Breast epithelium (tissue), 4 donors: Measurements from ENCODE around the gene AK8. TPM values are rescaled to one million over a fixed set of nuclear protein-coding genes. Genes with fewer than 3 reads are reported as not detected.

Source experiments
- DNase-seq, 2 donors: peaks; one replicate each; pipeline ENCODE4 v3.0.0-alpha.2; 2019; ENCODE audit warnings: low spot score in 2 of 2
- H3K27ac ChIP-seq, 2 donors: fragments of 200-600 bp; sonication (generic) in 1 of 2; one replicate each; pipeline ENCODE4 v1.5.1; 2016 to 2019; ENCODE audit warnings: mild to moderate bottlenecking in 1 of 2
- H3K27me3 ChIP-seq, 2 donors: fragments of 200-600 bp; sonication (generic) in 1 of 2; one replicate each; pipeline versions ENCODE4 v1.5.1 to v1.6.0; 2017 to 2019; ENCODE audit warnings: control low read depth in 1 of 2, mild to moderate bottlenecking in 1 of 2
- H3K36me3 ChIP-seq: fragments of 200-600 bp; one replicate; pipeline ENCODE4 v1.5.1; 2019
- H3K4me1 ChIP-seq, 2 donors: fragments of 200-600 bp; sonication (generic); one replicate each; pipeline ENCODE4 v1.5.1; 2016 to 2019; ENCODE audit warnings: control low read depth in 1 of 2
- H3K4me3 ChIP-seq, 3 donors: fragments of 200-600 bp; sonication (generic); 1 replicate in 2 of 3; 2 replicates in 1 of 3; pipeline ENCODE4 v1.5.1; 2016 to 2019; ENCODE audit warnings: mild to moderate bottlenecking in 3 of 3, moderate library complexity in 2 of 3
- H3K9me3 ChIP-seq, 2 donors: fragments of 200-600 bp; sonication (generic) in 1 of 2; one replicate each; pipeline ENCODE4 v1.5.1; 2016 to 2019; ENCODE audit warnings: control low read depth in 1 of 2
- CTCF ChIP-seq, 3 donors: fragments of 450-650 bp; IDR thresholded peaks; one replicate each; pipeline ENCODE4 v1.5.1; 2016 to 2017; ENCODE audit warnings: antibody characterized with exemption in 3 of 3, mild to moderate bottlenecking in 3 of 3, moderate library complexity in 3 of 3
- POLR2A ChIP-seq: fragments of 450-650 bp; IDR thresholded peaks from one replicate; pipeline ENCODE4 v1.6.1; 2016; ENCODE audit warnings: antibody characterized with exemption, mild to moderate bottlenecking, moderate library complexity
- POLR2AphosphoS5 ChIP-seq, 3 donors: sonication (generic); formaldehyde crosslinking; IDR thresholded peaks; one replicate each; pipeline ENCODE4 v1.6.1; 2017; ENCODE audit warnings: antibody characterized with exemption in 3 of 3
- intact Hi-C: fragments of 100-400 bp; cut with DNase I; formaldehyde crosslinking; loops from one replicate; pipeline ENCODE4 v1.15.1; 2023; ENCODE audit warnings: low total_unique reads
- total RNA-seq, 3 donors: library from RNA; depleted of rRNA; stranded (reverse); fragments of >200 nt; gene quantifications; one replicate each; pipeline ENCODE4 v1.1.0, GENCODE V29; 2016

AK8 gene
- total RNA-seq, 3 donors from 2014 or later: 0.66 to 2.6 (median 1.0) TPM

GRCh38 chr9:132739710-132740310, 138.3 kb downstream of the AK8 start:
- no peak overlapping the region for H3K4me3 ChIP-seq
- intact Hi-C loops: no loop called here
- no peak overlapping the region for H3K27ac ChIP-seq
- DNase-seq: no peak
- no peak for TF ChIP-seq POLR2A
- TF ChIP-seq CTCF (IDR thresholded peaks at IDR 0.05): no peak
- TF ChIP-seq POLR2AphosphoS5 (IDR thresholded peaks at IDR 0.05): no peak
- peaks cover 0 to 3% of the 10 kb centered on the region in 2 donors for H3K27me3 ChIP-seq
- H3K36me3 ChIP-seq: no peaks in the 10 kb centered on the region
- H3K4me1 ChIP-seq: no peaks in the 10 kb centered on the region
- H3K9me3 ChIP-seq: no peaks in the 10 kb centered on the region

GRCh38 chr9:132733260-132733815, 144.7 kb downstream of the AK8 start:
- TF ChIP-seq POLR2AphosphoS5 (IDR thresholded peaks at IDR 0.05) (no peak), CTCF (IDR thresholded peaks at IDR 0.05) (no peak), POLR2A (no peak)
- intact Hi-C loops: no loop called here
- Histone ChIP-seq H3K9me3 (no peaks in the 10 kb centered on the region), H3K36me3 (no peaks in the 10 kb centered on the region), H3K4me3 (no peak overlapping the region), H3K4me1 (no peaks in the 10 kb centered on the region), H3K27me3 (no peaks in the 10 kb centered on the region), H3K27ac (no peak overlapping the region)
- DNase-seq: no peak

- no peaks in the 10 kb centered on the region for H3K9me3 ChIP-seq
- H3K4me3 ChIP-seq: no peak overlapping the region
- no peak for TF ChIP-seq CTCF (IDR thresholded peaks at IDR 0.05)
- no peak for TF ChIP-seq POLR2A
- TF ChIP-seq POLR2AphosphoS5 (IDR thresholded peaks at IDR 0.05): no peak
- intact Hi-C loops: no loop called here
- H3K27me3 ChIP-seq: no peaks in the 10 kb centered on the region
- DNase-seq: no peak
- no peak overlapping the region for H3K27ac ChIP-seq
- no peaks in the 10 kb centered on the region for H3K4me1 ChIP-seq
- no peaks in the 10 kb centered on the region for H3K36me3 ChIP-seq
Measured at GRCh38 chr9:132732326-132733259, 145.5 kb downstream of the AK8 start.

- no peaks in the 10 kb centered on the region for H3K4me1 ChIP-seq
- no peak for TF ChIP-seq POLR2AphosphoS5 (IDR thresholded peaks at IDR 0.05)
- no peak for TF ChIP-seq CTCF (IDR thresholded peaks at IDR 0.05)
- no peak for TF ChIP-seq POLR2A
- no peak overlapping the region for H3K4me3 ChIP-seq
- H3K27me3 ChIP-seq: no peaks in the 10 kb centered on the region
- H3K27ac ChIP-seq: no peak overlapping the region
- no peaks in the 10 kb centered on the region for H3K9me3 ChIP-seq
- DNase-seq: no peak
- intact Hi-C loops: no loop called here
- no peaks in the 10 kb centered on the region for H3K36me3 ChIP-seq
Measured at GRCh38 chr9:132731230-132731629, 146.9 kb downstream of the AK8 start.
